Hepatocyte (in vitro differentiated cells): ENCODE results near the gene ADAM8.

ENCODE experiments used
- CTCF ChIP-seq: fragments of 200-600 bp; sonication (generic); IDR thresholded peaks from 2 replicates; pipeline ENCODE4 v1.5.1; 2016; ENCODE audit warnings: antibody characterized with exemption, mild to moderate bottlenecking; ENCODE audit not compliant: poor library complexity
- EZH2 ChIP-seq: fragments of 200-600 bp; sonication (generic); IDR thresholded peaks from 2 replicates; pipeline ENCODE4 v1.6.1; 2016; ENCODE audit warnings: antibody characterized with exemption, mild to moderate bottlenecking, borderline replicate concordance

- TF ChIP-seq CTCF, result no peak
- no peak for TF ChIP-seq EZH2
Observed at GRCh38 chr10:133273534-133274143, 3.0 kb downstream of the ADAM8 start.
